ENCODE data around the gene SSH2. TPM values are rescaled to one million over a fixed set of nuclear protein-coding genes. Genes with fewer than 3 reads are reported as not detected.

The SSH2 gene
- polyA plus RNA-seq, 3 donors = 31.9 to 66.6 (median 54.0) TPM

- no peaks in the 10 kb centered on the region for H3K9me3 ChIP-seq (replicated peaks in 1 of 2; ENCODE audit: control insufficient read depth in 1 of 2, insufficient read depth in 1 of 2, low read length in 2 of 2)
- peaks cover 89% of the 10 kb centered on the region for H3K79me2 ChIP-seq (ENCODE audit: insufficient read depth, low read length)
- peak overlapping the region in 1 of 3 experiments; percentile 56 for H3K4me3 ChIP-seq (replicated peaks in 1 of 3; ENCODE audit: low read depth in 2 of 3, low read length in 3 of 3)
- Mint-ChIP-seq H3K9me3 (peaks cover 0 to 2% (median 0%) of the 10 kb centered on the region in 7 donors), H3K27me3 (ENCODE audit: low read depth in 3 of 3) (no peaks in the 10 kb centered on the region), H3K4me3 (peak overlapping the region in 1 of 2 donors; percentile 81), H3K36me3 (peaks cover 18 to 35% of the 10 kb centered on the region in 2 donors), H3K4me1 (peaks cover 88% of the 10 kb centered on the region), H3K27ac (peak overlapping the region; percentile 88 to 99 (median 93))
- TF ChIP-seq CTCF (IDR thresholded peaks at IDR 0.05) = no peak
- peaks cover 0 to 6% of the 10 kb centered on the region in 2 donors for H3K36me3 ChIP-seq (replicated peaks in 1 of 2; ENCODE audit: control insufficient read depth in 1 of 2, insufficient read depth in 2 of 2, low read length in 2 of 2)
- no CpG with 5 or more reads among the region's 1 CpG for WGBS (ENCODE audit: insufficient coverage)
- H3K4me2 ChIP-seq (replicated peaks; ENCODE audit: extremely low read depth, low read length, poor library complexity, severe bottlenecking) = peak overlapping the region; percentile 61
- no peak overlapping the region for H3K9ac ChIP-seq (ENCODE audit: insufficient read depth, low read length, poor library complexity, severe bottlenecking)
- H3K4me1 ChIP-seq (ENCODE audit: control insufficient read depth in 1 of 2, insufficient read depth in 2 of 2, low read length in 2 of 2) = peaks cover 80 to 96% of the 10 kb centered on the region in 2 donors
- intact Hi-C loops (cut with micrococcal nuclease) = no loop called here
- no peaks in the 10 kb centered on the region for H3K27me3 ChIP-seq (ENCODE audit: control insufficient read depth in 2 of 2, insufficient read depth in 2 of 2, low read length in 2 of 2)
- H4K20me1 ChIP-seq (ENCODE audit: insufficient read depth, low read length) = no peaks in the 10 kb centered on the region
- H3K27ac ChIP-seq (ENCODE audit: low read depth in 1 of 2, low read length in 2 of 2) = peak overlapping the region; percentile 52 to 84
- no peak for DNase-seq
- no peak overlapping the region for H2AFZ ChIP-seq (ENCODE audit: insufficient read depth, low read depth, low read length, poor library complexity, severe bottlenecking)
These were observed 219.5 kb downstream of the SSH2 start for GRCh38 chr17:29710520-29710884.

GRCh38 chr17:29709866-29710519 lies 220.0 kb downstream of the SSH2 start:
- H3K79me2 ChIP-seq (ENCODE audit: insufficient read depth, low read length) = peaks cover 89% of the 10 kb centered on the region
- no CpG with 5 or more reads among the region's 3 CpGs for WGBS (ENCODE audit: insufficient coverage)
- peak overlapping the region; percentile 61 for H3K4me2 ChIP-seq (replicated peaks; ENCODE audit: extremely low read depth, low read length, poor library complexity, severe bottlenecking)
- Mint-ChIP-seq H3K27ac (peak overlapping the region; percentile 88 to 99 (median 93)), H3K36me3 (peaks cover 21 to 30% of the 10 kb centered on the region in 2 donors), H3K27me3 (ENCODE audit: low read depth in 3 of 3) (no peaks in the 10 kb centered on the region), H3K4me3 (peak overlapping the region; percentile 27 to 81), H3K4me1 (peaks cover 88% of the 10 kb centered on the region), H3K9me3 (peaks cover 0 to 2% (median 0%) of the 10 kb centered on the region in 7 donors)
- no peak overlapping the region for H3K9ac ChIP-seq (ENCODE audit: insufficient read depth, low read length, poor library complexity, severe bottlenecking)
- intact Hi-C loops (cut with micrococcal nuclease) = no loop called here
- H3K27me3 ChIP-seq (ENCODE audit: control insufficient read depth in 2 of 2, insufficient read depth in 2 of 2, low read length in 2 of 2) = no peaks in the 10 kb centered on the region
- H3K9me3 ChIP-seq (replicated peaks in 1 of 2; ENCODE audit: control insufficient read depth in 1 of 2, insufficient read depth in 1 of 2, low read length in 2 of 2) = no peaks in the 10 kb centered on the region
- no peaks in the 10 kb centered on the region for H4K20me1 ChIP-seq (ENCODE audit: insufficient read depth, low read length)
- H3K4me3 ChIP-seq (replicated peaks in 1 of 3; ENCODE audit: low read depth in 2 of 3, low read length in 3 of 3) = peak overlapping the region in 2 of 3 experiments; percentile 12 to 56
- peaks cover 0 to 6% of the 10 kb centered on the region in 2 donors for H3K36me3 ChIP-seq (replicated peaks in 1 of 2; ENCODE audit: control insufficient read depth in 1 of 2, insufficient read depth in 2 of 2, low read length in 2 of 2)
- DNase-seq = peak in 2 of 3 donors; percentile 28 to 56
- peaks cover 84 to 97% of the 10 kb centered on the region in 2 donors for H3K4me1 ChIP-seq (ENCODE audit: control insufficient read depth in 1 of 2, insufficient read depth in 2 of 2, low read length in 2 of 2)
- peak overlapping the region; percentile 19 for H2AFZ ChIP-seq (ENCODE audit: insufficient read depth, low read depth, low read length, poor library complexity, severe bottlenecking)
- peak overlapping the region; percentile 73 to 84 for H3K27ac ChIP-seq (ENCODE audit: low read depth in 1 of 2, low read length in 2 of 2)
- no peak for TF ChIP-seq CTCF (IDR thresholded peaks at IDR 0.05)
